K562 (cell line): ENCODE measurements around the gene UFC1. TPM values are rescaled to one million over a fixed set of nuclear protein-coding genes. Genes with fewer than 3 reads are reported as not detected.

Experiments used
- ATF3 ChIP-seq, 2 experiments: fragments of 450-650 bp in 1 of 2; sonication (generic) in 1 of 2; formaldehyde crosslinking in 1 of 2; IDR thresholded peaks in 1 of 2; conservative IDR thresholded peaks in 1 of 2; 2 replicates each; pipeline versions ENCODE4 v1.6.1 to v1.8.1; 2016 to 2023; ENCODE audit warnings: mild to moderate bottlenecking in 2 of 2, moderate library complexity in 2 of 2, inconsistent platforms in 1 of 2, missing genetic modification reagents in 1 of 2
- ATF7 ChIP-seq: fragments of 450-650 bp; IDR thresholded peaks from 2 replicates; pipeline ENCODE4 v1.7.1; 2014; ENCODE audit warnings: mild to moderate bottlenecking, moderate library complexity
- BMI1 ChIP-seq: fragments of 150-350 bp; IDR thresholded peaks from 2 replicates; pipeline ENCODE4 v1.6.1; 2014; ENCODE audit warnings: low read length
- CREB5 ChIP-seq: fragments of 250-450 bp; sonication (Bioruptor Pico); IDR thresholded peaks from 2 replicates; pipeline ENCODE4 v1.5.0; 2020; ENCODE audit warnings: mild to moderate bottlenecking
- DACH1 ChIP-seq: fragments of 450-650 bp; IDR thresholded peaks from 2 replicates; pipeline ENCODE4 v1.6.1; 2018; ENCODE audit not compliant: partially characterized antibody
- FOXK2 ChIP-seq, 2 experiments: fragments of 450-650 bp; IDR thresholded peaks in 1 of 2; conservative IDR thresholded peaks in 1 of 2; 2 replicates each; pipeline ENCODE4 v1.6.1; 2016; ENCODE audit warnings: low read depth in 2 of 2, mild to moderate bottlenecking in 1 of 2
- IFI16 ChIP-seq: fragments of 250-450 bp; sonication (Bioruptor Pico); IDR thresholded peaks from 2 replicates; pipeline ENCODE4 v2.1.2; 2022; ENCODE audit warnings: mild to moderate bottlenecking, inconsistent platforms
- KHSRP ChIP-seq: fragments of 450-650 bp; IDR thresholded peaks from 2 replicates; pipeline ENCODE4 v1.6.1; 2017
- MCM2 ChIP-seq: fragments of 450-650 bp; IDR thresholded peaks from 2 replicates; pipeline ENCODE4 v1.6.1; 2017; ENCODE audit warnings: low read depth, mild to moderate bottlenecking
- SREBF2 ChIP-seq: sonication (generic); formaldehyde crosslinking; IDR thresholded peaks from 2 replicates; pipeline ENCODE4 v1.4.0; 2020; ENCODE audit warnings: mild to moderate bottlenecking, missing genetic modification reagents
- ZBTB49 ChIP-seq: sonication (generic); formaldehyde crosslinking; IDR thresholded peaks from 2 replicates; pipeline ENCODE4 v1.8.0; 2022; ENCODE audit warnings: missing genetic modification reagents, mild to moderate bottlenecking, borderline replicate concordance
- ZMIZ1 ChIP-seq, 2 experiments: fragments of 150-350 bp in 1 of 2; IDR thresholded peaks; 2 replicates each; pipeline ENCODE4 v1.6.1; 2012 to 2016; ENCODE audit warnings: low read depth in 2 of 2, low read length in 2 of 2, mild to moderate bottlenecking in 1 of 2, moderate library complexity in 1 of 2
- ZNF143 ChIP-seq: sonication (generic); formaldehyde crosslinking; IDR thresholded peaks from 2 replicates; pipeline ENCODE4 v1.9.0; 2022; ENCODE audit warnings: mild to moderate bottlenecking, missing genetic modification reagents
- ZNF324 ChIP-seq: fragments of 250-450 bp; sonication (Bioruptor Pico); IDR thresholded peaks from 2 replicates; pipeline ENCODE4 v1.4.0; 2020; ENCODE audit warnings: mild to moderate bottlenecking
- ZNF76 ChIP-seq: fragments of 250-450 bp; sonication (Bioruptor Pico); IDR thresholded peaks from 2 replicates; pipeline ENCODE4 v1.4.0; 2020; ENCODE audit warnings: mild to moderate bottlenecking, moderate library complexity, borderline replicate concordance
- ZNF780A ChIP-seq: fragments of 250-450 bp; sonication (Bioruptor Pico); IDR thresholded peaks from 2 replicates; pipeline ENCODE4 v1.5.0; 2021; ENCODE audit warnings: mild to moderate bottlenecking
- polyA plus RNA-seq, 8 experiments: library from polyadenylated mRNA; depleted of rRNA in 4 of 8; stranded (reverse) in 5 of 8; unstranded in 3 of 8; fragments of >200 nt; fragmentation: Nextera tagmentation in 2 of 8; fragmentation: Illumina TruSeq in 1 of 8; extraction: Ambion mirVana in 2 of 8; extraction: Trizol in 1 of 8; gene quantifications; 2 replicates each; pipeline versions ENCODE4 v1.2.1 to v1.2.3, GENCODE V29; 2011 to 2014; ENCODE audit warnings: inconsistent platforms in 1 of 8, missing spikeins in 1 of 8
- total RNA-seq, 7 experiments: library from RNA; depleted of rRNA in 6 of 7; stranded (reverse); fragments of >200 nt in 6 of 7; fragmentation: Illumina TruSeq in 2 of 7; extraction: Trizol in 2 of 7; gene quantifications; 2 replicates each; pipeline versions ENCODE4 v1.2.1 to v1.2.3, GENCODE V29; 2011 to 2021; ENCODE audit warnings: low replicate concordance in 1 of 7

UFC1 gene
- total and polyA plus RNA-seq, 9 of the 15 experiments (the other 6 are each of a cell fraction or from before 2014, with no cell fraction given): 92.8 to 220 (median 161) TPM

GRCh38 chr1:161132410-161133219 is 21.2 kb upstream of the UFC1 start, which contains the start of gene DEDD (continued):
- TF ChIP-seq ZNF143 (CRISPR knock-in tag) (no peak), MCM2 (no peak), SREBF2 (no peak), ZNF780A (CRISPR knock-in tag) (no peak), ZBTB49 (CRISPR knock-in tag) (no peak), DACH1 (no peak), ZNF76 (no peak), IFI16 (CRISPR knock-in tag) (no peak), BMI1 (no peak), ATF7 (peak; percentile 82; the same call in 1 of the 2 replicates), ZMIZ1 (IDR thresholded peaks at IDR 0.05; ENCODE audit: low read depth in 2 of 2, low read length in 2 of 2) (no peak), ATF3 (IDR thresholded peaks at IDR 0.05) (peak; percentile 88), ATF3 (CRISPR knock-in tag; conservative IDR thresholded peaks at IDR 0.05) (peak; percentile 59; the same call in 1 of the 2 replicates), ZNF324 (CRISPR knock-in tag) (no peak), FOXK2 (conservative IDR thresholded peaks at IDR 0.05 in 1 of 2, IDR thresholded peaks at IDR 0.05 in 1 of 2; ENCODE audit: low read depth in 2 of 2) (peak; percentile 48 to 49; a peak in 2 of 4 replicates), KHSRP (no peak), CREB5 (no peak)
